ENCODE data around the gene ZNF283. TPM values are rescaled to one million over a fixed set of nuclear protein-coding genes. Genes with fewer than 3 reads are reported as not detected.

Gene ZNF283
- total and polyA plus RNA-seq, 2 of the 13 experiments (the other 11 are each of a cell fraction or from before 2014, with no cell fraction given): 2.0 to 11.1 TPM

DNA sequence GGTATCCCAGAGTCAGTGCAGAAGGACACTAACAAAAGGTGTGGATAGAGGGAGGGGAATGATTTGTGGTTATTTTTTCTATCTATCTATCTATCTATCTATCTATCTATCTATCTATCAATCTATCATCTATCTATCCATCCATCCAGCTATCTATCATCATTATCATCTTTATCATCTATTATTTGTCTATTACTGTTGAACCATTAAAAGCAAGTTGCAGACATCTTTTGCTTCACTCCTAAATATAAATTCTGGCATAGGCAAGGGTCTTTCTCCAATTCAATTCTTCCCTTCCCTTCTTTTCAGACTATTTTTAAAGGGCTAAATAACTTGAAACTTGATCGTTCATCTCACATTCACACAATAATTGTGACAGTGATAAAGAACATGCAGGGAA is 14.9 kb upstream of the ZNF283 start:
- DNase-seq (ENCODE audit: low spot score): no peak
- H3K27me3 ChIP-seq (ENCODE audit: control insufficient read depth in 1 of 2, insufficient read depth in 2 of 2, low read length in 2 of 2): no peaks in the 10 kb centered on the region
- ATAC-seq: no peak
- H3K27ac ChIP-seq (ENCODE audit: extremely low read length, insufficient read depth, low read length): no peak overlapping the region
- no peak overlapping the region for H3K4me2 ChIP-seq (ENCODE audit: low read depth, low read length)
- no peaks in the 10 kb centered on the region for H3K36me3 ChIP-seq (replicated peaks in 1 of 2; ENCODE audit: control insufficient read depth in 1 of 2, insufficient read depth in 2 of 2, low read length in 2 of 2)
- in situ Hi-C loops (cut with HindIII; ENCODE audit: extremely low pct_ligation_motif_present, low pct_unique_long_range_greater_than_20kb) (no loop called here), intact Hi-C loops (cut with micrococcal nuclease; ENCODE audit: unreplicated experiment) (no loop called here)
- BruUV-seq (replicated peaks): no TSS peak
- ChIA-PET CTCF (ENCODE audit: low intra/inter-chr PET ratio, low total read pairs) (no interaction called here), POLR2A (no interaction called here)
- H3K4me3 ChIP-seq (replicated peaks in 1 of 3; ENCODE audit: insufficient read depth in 1 of 3, low read depth in 2 of 3, low read length in 3 of 3): no peak overlapping the region
- FAIRE-seq: no peak
- H3K4me1 ChIP-seq (ENCODE audit: insufficient read depth, low read length): no peaks in the 10 kb centered on the region
- H3K9ac ChIP-seq (ENCODE audit: insufficient read depth, low read depth, low read length): no peak overlapping the region
- WGBS (ENCODE audit: low lambda C conversion rate): 0% methylated on average over 1 of the region's 1 CpG
- no peaks in the 10 kb centered on the region for H3K79me2 ChIP-seq (ENCODE audit: insufficient read depth, low read length)
- H4K20me1 ChIP-seq (ENCODE audit: insufficient read depth, low read length): no peaks in the 10 kb centered on the region
- TF ChIP-seq HIVEP1 (CRISPR knock-in tag; IDR thresholded peaks at IDR 0.05) (no peak), MTA3 (CRISPR knock-in tag; IDR thresholded peaks at IDR 0.05) (no peak), ZMYM3 (CRISPR knock-in tag; IDR thresholded peaks at IDR 0.05) (no peak), ZBTB21 (CRISPR knock-in tag; IDR thresholded peaks at IDR 0.05) (no peak), ZNF292 (CRISPR knock-in tag; IDR thresholded peaks at IDR 0.05; ENCODE audit: borderline replicate concordance, low read depth) (no peak), SRSF4 (IDR thresholded peaks at IDR 0.05; ENCODE audit: low read depth, low read length, poor library complexity, severe bottlenecking) (no peak), ZNF18 (CRISPR knock-in tag; IDR thresholded peaks at IDR 0.05; ENCODE audit: insufficient replicate concordance) (no peak), ZNF138 (CRISPR knock-in tag; IDR thresholded peaks at IDR 0.05; ENCODE audit: low read depth) (no peak), ZNF232 (CRISPR knock-in tag; IDR thresholded peaks at IDR 0.05; ENCODE audit: borderline replicate concordance) (no peak), ZNF546 (CRISPR knock-in tag; conservative IDR thresholded peaks at IDR 0.05) (no peak), PRPF4 (IDR thresholded peaks at IDR 0.05; ENCODE audit: low read depth, low read length, poor library complexity, severe bottlenecking) (no peak), MED1 (CRISPR knock-in tag; IDR thresholded peaks at IDR 0.05) (no peak), ZNF431 (CRISPR knock-in tag; IDR thresholded peaks at IDR 0.05; ENCODE audit: borderline replicate concordance, low read depth) (no peak), ZMYM4 (CRISPR knock-in tag; IDR thresholded peaks at IDR 0.05) (no peak), ZNF614 (CRISPR knock-in tag; IDR thresholded peaks at IDR 0.05; ENCODE audit: borderline replicate concordance) (no peak), ZFY (CRISPR knock-in tag; IDR thresholded peaks at IDR 0.05) (no peak)
- TF ChIP-seq, protein P1, sequence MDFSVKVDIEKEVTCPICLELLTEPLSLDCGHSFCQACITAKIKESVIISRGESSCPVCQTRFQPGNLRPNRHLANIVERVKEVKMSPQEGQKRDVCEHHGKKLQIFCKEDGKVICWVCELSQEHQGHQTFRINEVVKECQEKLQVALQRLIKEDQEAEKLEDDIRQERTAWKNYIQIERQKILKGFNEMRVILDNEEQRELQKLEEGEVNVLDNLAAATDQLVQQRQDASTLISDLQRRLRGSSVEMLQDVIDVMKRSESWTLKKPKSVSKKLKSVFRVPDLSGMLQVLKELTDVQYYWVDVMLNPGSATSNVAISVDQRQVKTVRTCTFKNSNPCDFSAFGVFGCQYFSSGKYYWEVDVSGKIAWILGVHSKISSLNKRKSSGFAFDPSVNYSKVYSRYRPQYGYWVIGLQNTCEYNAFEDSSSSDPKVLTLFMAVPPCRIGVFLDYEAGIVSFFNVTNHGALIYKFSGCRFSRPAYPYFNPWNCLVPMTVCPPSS (IDR thresholded peaks at IDR 0.05): no peak
- TF ChIP-seq, protein P2, sequence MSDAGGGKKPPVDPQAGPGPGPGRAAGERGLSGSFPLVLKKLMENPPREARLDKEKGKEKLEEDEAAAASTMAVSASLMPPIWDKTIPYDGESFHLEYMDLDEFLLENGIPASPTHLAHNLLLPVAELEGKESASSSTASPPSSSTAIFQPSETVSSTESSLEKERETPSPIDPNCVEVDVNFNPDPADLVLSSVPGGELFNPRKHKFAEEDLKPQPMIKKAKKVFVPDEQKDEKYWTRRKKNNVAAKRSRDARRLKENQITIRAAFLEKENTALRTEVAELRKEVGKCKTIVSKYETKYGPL (CRISPR knock-in tag; IDR thresholded peaks at IDR 0.05): no peak
- no peak overlapping the region for H2AFZ ChIP-seq (ENCODE audit: low read length)
- H3K9me3 ChIP-seq (ENCODE audit: low read length): peaks cover 4% of the 10 kb centered on the region

Data from HepG2 (cell line).